ENCODE results near the gene WDR62. TPM values are rescaled to one million over a fixed set of nuclear protein-coding genes. Genes with fewer than 3 reads are reported as not detected.
"Not testable (repeated sequence)": the region's sequence is repeated elsewhere in the genome, so short reads cannot be mapped to it uniquely, and the experiment has no call there.

WDR62 gene
- total RNA-seq, 4 donors from 2014 or later: 0.31 to 0.95 (median 0.69) TPM

DNA sequence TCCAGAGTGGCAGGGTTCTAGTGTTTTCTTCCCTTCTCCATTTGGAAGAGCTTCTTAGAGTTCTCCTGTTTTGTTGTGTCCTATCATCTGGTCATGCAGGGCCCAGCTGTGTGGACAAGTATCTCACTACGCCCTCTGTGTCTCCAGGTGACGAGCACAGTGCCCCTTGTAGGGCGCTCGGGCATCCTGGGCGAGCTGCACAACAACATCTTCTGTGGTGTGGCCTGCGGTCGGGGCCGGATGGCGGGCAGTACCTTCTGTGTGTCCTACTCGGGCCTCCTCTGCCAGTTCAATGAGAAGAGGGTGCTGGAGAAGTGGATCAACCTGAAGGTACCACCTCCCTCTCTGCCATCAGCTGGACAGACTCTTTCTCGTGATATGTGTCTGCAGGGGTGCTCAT is 13.0 kb downstream of the WDR62 start:
- no peak for ATAC-seq (ENCODE audit: low FRiP score)
- TF ChIP-seq, protein P1, sequence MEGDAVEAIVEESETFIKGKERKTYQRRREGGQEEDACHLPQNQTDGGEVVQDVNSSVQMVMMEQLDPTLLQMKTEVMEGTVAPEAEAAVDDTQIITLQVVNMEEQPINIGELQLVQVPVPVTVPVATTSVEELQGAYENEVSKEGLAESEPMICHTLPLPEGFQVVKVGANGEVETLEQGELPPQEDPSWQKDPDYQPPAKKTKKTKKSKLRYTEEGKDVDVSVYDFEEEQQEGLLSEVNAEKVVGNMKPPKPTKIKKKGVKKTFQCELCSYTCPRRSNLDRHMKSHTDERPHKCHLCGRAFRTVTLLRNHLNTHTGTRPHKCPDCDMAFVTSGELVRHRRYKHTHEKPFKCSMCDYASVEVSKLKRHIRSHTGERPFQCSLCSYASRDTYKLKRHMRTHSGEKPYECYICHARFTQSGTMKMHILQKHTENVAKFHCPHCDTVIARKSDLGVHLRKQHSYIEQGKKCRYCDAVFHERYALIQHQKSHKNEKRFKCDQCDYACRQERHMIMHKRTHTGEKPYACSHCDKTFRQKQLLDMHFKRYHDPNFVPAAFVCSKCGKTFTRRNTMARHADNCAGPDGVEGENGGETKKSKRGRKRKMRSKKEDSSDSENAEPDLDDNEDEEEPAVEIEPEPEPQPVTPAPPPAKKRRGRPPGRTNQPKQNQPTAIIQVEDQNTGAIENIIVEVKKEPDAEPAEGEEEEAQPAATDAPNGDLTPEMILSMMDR (IDR thresholded peaks at IDR 0.05): no peak
- DNase-seq (ENCODE audit: low spot score): no peak

DNA sequence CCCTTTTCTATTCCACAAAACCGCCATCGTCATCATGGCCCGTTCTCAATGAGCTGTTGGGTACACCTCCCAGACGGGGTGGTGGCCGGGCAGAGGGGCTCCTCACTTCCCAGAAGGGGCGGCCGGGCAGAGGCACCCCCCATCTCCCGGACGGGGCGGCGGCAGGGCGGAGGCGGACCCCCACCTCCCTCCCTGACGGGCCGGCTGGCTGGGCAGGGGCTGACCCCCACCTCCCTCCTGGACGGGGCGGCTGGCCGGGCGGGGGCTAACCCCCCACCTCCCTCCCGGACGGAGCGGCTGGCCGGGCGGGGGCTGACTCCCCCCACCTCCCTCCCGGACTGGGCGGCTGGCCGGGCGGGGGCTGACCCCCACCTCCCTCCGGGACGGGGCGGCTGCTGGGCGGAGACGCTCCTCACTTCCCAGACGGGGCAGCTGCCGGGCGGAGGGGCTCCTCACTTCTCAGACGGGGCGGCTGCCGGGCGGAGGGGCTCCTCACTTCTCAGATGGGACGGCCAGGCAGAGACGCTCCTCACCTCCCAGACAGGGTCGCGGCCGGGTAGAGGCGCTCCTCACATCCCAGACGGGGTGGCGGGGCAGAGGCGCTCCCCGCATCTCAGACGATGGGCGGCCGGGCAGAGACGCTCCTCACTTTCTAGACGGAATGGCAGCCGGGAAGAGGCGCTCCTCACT is 14.3 kb downstream of the WDR62 start:
- not testable (repeated sequence) for DNase-seq (ENCODE audit: low spot score); ATAC-seq (ENCODE audit: low FRiP score)

DNA sequence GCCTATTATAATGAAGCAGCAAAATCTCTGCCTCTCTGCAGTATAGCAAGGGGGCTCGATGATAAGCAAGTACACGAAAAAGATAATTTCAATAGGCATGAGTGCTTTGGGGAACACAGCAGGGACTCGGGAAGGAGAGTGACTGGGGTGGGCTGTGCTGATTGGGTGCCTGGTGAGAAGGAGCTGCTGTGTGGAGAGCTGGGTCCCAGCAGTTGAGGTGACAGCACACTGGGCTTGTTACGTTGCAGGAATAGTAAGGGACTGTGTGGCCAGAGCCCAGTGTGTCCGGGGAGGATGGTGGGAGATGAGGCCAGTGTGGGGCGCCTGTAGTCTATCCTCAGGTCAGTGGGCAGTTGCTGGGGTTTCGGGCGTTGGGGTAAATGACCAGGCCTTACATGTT is 17.4 kb downstream of the WDR62 start:
- TF ChIP-seq, protein P1 (IDR thresholded peaks at IDR 0.05): no peak
- no peak for ATAC-seq (ENCODE audit: low FRiP score)

DNA sequence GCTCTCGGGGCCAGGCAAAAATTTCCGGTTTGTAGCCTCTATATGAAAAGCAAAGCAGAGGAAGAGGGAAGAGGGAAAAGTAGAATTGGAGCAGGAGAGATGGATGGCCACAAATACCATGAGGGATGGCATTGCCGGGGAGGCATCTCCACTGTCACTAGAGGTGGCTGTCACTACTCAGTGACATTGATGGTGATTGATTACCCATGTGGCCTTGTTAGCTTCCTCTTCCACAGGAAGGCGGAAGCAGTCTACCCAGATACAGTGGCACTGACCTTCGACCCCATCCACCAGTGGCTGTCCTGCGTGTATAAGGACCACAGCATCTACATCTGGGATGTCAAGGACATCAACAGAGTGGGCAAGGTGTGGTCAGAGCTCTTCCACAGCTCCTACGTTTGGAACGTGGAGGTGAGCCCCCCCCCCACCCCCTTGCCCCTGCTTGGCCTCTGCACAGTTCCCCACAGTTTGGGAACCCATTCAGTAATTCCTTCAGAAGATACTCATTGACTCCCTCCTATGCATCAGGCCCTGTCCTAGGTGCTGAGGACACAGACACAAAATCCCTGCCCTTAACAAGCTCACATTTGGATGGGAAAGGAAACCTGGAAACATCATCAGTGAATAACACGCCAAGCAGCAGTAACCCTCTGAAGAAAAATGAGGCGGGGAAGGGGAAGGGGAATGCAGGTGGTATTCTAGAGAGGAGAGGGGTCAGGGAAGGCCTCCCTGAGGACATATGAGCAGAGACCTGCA is 18.6 kb downstream of the WDR62 start:
- ATAC-seq (ENCODE audit: low FRiP score): no peak
- no peak for DNase-seq (ENCODE audit: low spot score)
- TF ChIP-seq, protein P1 (IDR thresholded peaks at IDR 0.05): no peak

More for the DNA sequence above, 17.4 kb downstream of the WDR62 start:
- no peak for DNase-seq (ENCODE audit: low spot score)

DNA sequence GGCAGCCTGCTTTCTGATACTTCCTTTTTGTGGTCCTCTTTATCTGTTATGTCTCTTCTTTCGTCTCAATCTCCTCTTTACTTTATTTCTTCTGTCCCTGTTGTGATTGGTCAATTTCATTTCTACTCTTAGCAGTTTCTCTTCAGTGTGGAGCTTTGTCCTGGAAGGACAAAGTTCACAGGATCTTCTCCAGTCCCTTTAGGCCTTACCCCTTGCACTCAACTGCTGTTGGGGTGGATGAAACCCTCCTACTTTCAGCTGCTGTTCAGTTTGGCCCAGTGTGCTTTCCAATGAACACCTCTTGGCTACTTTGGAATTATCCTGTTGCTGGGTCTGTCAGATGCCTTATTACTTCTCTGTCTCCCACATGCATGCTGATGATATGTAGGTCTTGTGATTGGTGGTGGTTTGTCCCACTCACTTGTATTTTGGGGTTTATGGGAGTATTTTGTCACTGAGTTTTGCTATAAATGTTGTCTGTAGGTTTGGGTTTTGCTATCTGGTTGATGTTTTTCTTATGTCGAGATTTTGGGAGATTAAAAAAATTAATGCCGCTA is 24.8 kb downstream of the WDR62 start:
- DNase-seq (ENCODE audit: low spot score) (no peak), ATAC-seq (ENCODE audit: low FRiP score) (no peak)
- TF ChIP-seq, protein P1 (IDR thresholded peaks at IDR 0.05): no peak

DNA sequence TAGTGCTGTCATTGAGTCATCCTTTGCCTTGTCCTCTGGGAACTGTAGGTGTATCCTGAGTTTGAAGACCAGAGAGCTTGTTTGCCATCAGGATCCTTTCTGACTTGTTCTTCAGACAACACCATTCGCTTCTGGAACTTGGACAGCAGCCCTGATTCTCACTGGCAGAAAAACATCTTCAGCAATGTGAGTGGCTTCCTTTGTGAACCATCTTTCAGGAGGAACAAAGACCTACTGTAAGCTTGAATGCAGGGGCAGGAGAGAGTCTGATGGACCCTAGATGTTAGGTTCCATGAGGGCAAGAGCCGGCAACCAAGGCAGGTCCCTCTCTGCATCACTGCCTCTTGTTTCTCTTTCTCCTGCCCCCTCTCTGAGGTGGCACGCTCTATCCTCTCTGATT is 26.7 kb downstream of the WDR62 start:
- ATAC-seq (ENCODE audit: low FRiP score): no peak
- no peak for DNase-seq (ENCODE audit: low spot score)
- TF ChIP-seq, protein P1 (IDR thresholded peaks at IDR 0.05): no peak

DNA sequence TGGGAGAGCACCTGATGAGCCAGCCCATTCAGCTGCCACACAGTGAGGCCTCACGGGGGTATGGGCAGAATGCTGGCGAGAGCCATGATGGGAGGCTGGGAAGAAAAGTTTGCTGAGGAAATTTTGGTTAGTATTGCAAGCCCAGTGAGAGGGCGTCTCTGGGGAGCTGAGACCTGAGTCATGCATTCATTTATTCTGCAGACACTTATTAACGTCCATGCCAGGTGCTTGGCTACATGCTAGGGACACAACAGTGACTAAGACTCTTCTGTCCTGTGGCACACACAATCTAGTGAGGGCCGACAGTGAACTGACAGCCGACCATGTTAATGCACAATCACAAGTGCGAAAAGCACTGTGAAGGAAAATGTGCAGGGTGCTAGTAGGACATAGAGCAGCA is 27.2 kb downstream of the WDR62 start:
- TF ChIP-seq, protein P1 (IDR thresholded peaks at IDR 0.05): no peak
- no peak for ATAC-seq (ENCODE audit: low FRiP score)

More for the DNA sequence above, 27.2 kb downstream of the WDR62 start:
- no peak for DNase-seq (ENCODE audit: low spot score)
